ENCODE data around the gene FCN1. TPM values are rescaled to one million over a fixed set of nuclear protein-coding genes. Genes with fewer than 3 reads are reported as not detected.

FCN1 gene
- polyA plus RNA-seq, 3 donors, result 2,884 to 7,680 (median 6,268) TPM

GRCh38 chr9:134864821-134865190 lies 52.9 kb downstream of the FCN1 start:
- peaks cover 3 to 8% (median 8%) of the 10 kb centered on the region in 3 donors for H3K27me3 Mint-ChIP-seq (ENCODE audit: low read depth in 3 of 3)
- WGBS (ENCODE audit: insufficient coverage), result 87% methylated on average over 13 of the region's 13 CpGs

DNA sequence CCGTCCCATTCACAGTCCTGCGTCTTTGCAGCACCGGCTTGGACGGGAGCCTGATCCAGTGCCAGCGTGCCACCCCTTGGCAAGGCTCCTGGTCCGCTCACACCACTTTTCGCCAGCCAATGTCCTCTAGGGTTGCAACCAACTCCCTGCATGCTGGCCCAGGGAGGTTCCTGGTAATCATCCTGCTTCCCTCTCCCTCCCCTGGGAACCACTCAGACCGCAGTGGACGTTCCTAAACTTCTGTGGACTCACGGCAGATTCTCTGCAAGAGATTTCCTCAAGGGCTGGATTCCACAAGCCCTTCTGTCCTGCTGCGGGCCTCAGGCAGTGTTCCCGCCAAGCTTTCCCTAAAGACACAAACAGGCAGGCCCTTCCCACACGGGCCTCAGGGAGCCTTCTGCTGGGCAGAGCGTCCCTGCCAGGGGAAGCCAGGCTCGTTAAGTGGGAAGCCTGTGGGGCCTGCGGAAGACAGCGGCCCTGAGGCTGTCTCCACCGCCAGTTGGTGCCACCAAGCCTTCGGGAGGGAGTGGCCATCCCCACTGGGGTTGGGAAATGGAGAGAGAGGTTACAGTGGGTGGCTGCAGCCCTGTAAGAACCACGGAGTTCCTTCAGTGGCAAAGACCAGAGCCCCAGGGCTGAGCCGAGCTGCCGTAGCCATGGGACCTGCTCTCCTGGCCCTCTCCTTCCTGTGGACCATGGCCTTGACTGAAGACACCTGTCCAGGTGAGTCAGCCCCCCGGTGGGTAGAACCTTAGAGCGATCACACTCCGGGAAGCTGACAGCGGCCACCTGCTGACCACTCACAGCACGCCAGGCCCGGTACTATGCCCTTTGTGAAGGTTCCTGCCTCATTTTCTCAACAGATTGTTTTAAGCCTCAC lies 53.5 kb downstream of the FCN1 start:
- Histone ChIP-seq H3K79me2 (ENCODE audit: insufficient read depth, low read length) (no peaks in the 10 kb centered on the region), H2AFZ (ENCODE audit: insufficient read depth, low read depth, low read length, poor library complexity, severe bottlenecking) (no peak overlapping the region), H3K27me3 (ENCODE audit: control insufficient read depth in 2 of 2, insufficient read depth in 2 of 2, low read length in 2 of 2) (peaks cover 0 to 3% of the 10 kb centered on the region in 2 donors), H3K36me3 (replicated peaks in 1 of 2; ENCODE audit: control insufficient read depth in 1 of 2, insufficient read depth in 2 of 2, low read length in 2 of 2) (no peaks in the 10 kb centered on the region), H3K9ac (ENCODE audit: insufficient read depth, low read length, poor library complexity, severe bottlenecking) (no peak overlapping the region), H3K4me1 (ENCODE audit: control insufficient read depth in 1 of 2, insufficient read depth in 2 of 2, low read length in 2 of 2) (no peaks in the 10 kb centered on the region), H3K4me2 (replicated peaks; ENCODE audit: extremely low read depth, low read length, poor library complexity, severe bottlenecking) (no peak overlapping the region), H4K20me1 (ENCODE audit: insufficient read depth, low read length) (no peaks in the 10 kb centered on the region), H3K4me3 (replicated peaks in 1 of 3; ENCODE audit: low read depth in 2 of 3, low read length in 3 of 3) (no peak overlapping the region), H3K9me3 (replicated peaks in 1 of 2; ENCODE audit: control insufficient read depth in 1 of 2, insufficient read depth in 1 of 2, low read length in 2 of 2) (no peaks in the 10 kb centered on the region), H3K27ac (ENCODE audit: low read depth in 1 of 2, low read length in 2 of 2) (no peak overlapping the region)
- peaks cover 3 to 8% (median 5%) of the 10 kb centered on the region in 3 donors for H3K27me3 Mint-ChIP-seq (ENCODE audit: low read depth in 3 of 3)
- no peak for TF ChIP-seq CTCF (IDR thresholded peaks at IDR 0.05)
- DNase-seq, result no peak
- peaks cover 1 to 11% (median 4%) of the 10 kb centered on the region in 7 donors for H3K9me3 Mint-ChIP-seq
- H3K4me1 Mint-ChIP-seq, result no peaks in the 10 kb centered on the region
- no peak overlapping the region for H3K27ac Mint-ChIP-seq
- intact Hi-C loops (cut with micrococcal nuclease), result no loop called here
- no peak overlapping the region for H3K4me3 Mint-ChIP-seq
- H3K36me3 Mint-ChIP-seq, result no peaks in the 10 kb centered on the region
- 92% methylated on average over 25 of the region's 28 CpGs for WGBS (ENCODE audit: insufficient coverage)

More at GRCh38 chr9:134864821-134865190, 52.9 kb downstream of the FCN1 start:
- Mint-ChIP-seq H3K4me3 (no peak overlapping the region), H3K9me3 (peaks cover 2 to 9% (median 4%) of the 10 kb centered on the region in 7 donors), H3K27ac (no peak overlapping the region), H3K4me1 (no peaks in the 10 kb centered on the region), H3K36me3 (no peaks in the 10 kb centered on the region)
- no peaks in the 10 kb centered on the region for H3K9me3 ChIP-seq (replicated peaks in 1 of 2; ENCODE audit: control insufficient read depth in 1 of 2, insufficient read depth in 1 of 2, low read length in 2 of 2)
- H3K79me2 ChIP-seq (ENCODE audit: insufficient read depth, low read length), result no peaks in the 10 kb centered on the region
- peaks cover 0 to 3% of the 10 kb centered on the region in 2 donors for H3K27me3 ChIP-seq (ENCODE audit: control insufficient read depth in 2 of 2, insufficient read depth in 2 of 2, low read length in 2 of 2)
- H3K4me2 ChIP-seq (replicated peaks; ENCODE audit: extremely low read depth, low read length, poor library complexity, severe bottlenecking), result no peak overlapping the region
- H3K36me3 ChIP-seq (replicated peaks in 1 of 2; ENCODE audit: control insufficient read depth in 1 of 2, insufficient read depth in 2 of 2, low read length in 2 of 2), result no peaks in the 10 kb centered on the region
- H4K20me1 ChIP-seq (ENCODE audit: insufficient read depth, low read length), result no peaks in the 10 kb centered on the region
- H3K9ac ChIP-seq (ENCODE audit: insufficient read depth, low read length, poor library complexity, severe bottlenecking), result no peak overlapping the region
- no peak overlapping the region for H3K27ac ChIP-seq (ENCODE audit: low read depth in 1 of 2, low read length in 2 of 2)
- H2AFZ ChIP-seq (ENCODE audit: insufficient read depth, low read depth, low read length, poor library complexity, severe bottlenecking), result no peak overlapping the region
- H3K4me1 ChIP-seq (ENCODE audit: control insufficient read depth in 1 of 2, insufficient read depth in 2 of 2, low read length in 2 of 2), result no peaks in the 10 kb centered on the region
- no peak for DNase-seq
- intact Hi-C loops (cut with micrococcal nuclease), result no loop called here
- no peak overlapping the region for H3K4me3 ChIP-seq (replicated peaks in 1 of 3; ENCODE audit: low read depth in 2 of 3, low read length in 3 of 3)
- no peak for TF ChIP-seq CTCF (IDR thresholded peaks at IDR 0.05)

All from CD14-positive monocyte (primary cell).